Esophagus muscularis mucosa (tissue), 4 donors: Measurements from ENCODE around the gene BCR. TPM values are rescaled to one million over a fixed set of nuclear protein-coding genes. Genes with fewer than 3 reads are reported as not detected.

Source experiments
- DNase-seq: peaks from one replicate; pipeline ENCODE4 v3.0.0-alpha.2; 2017; ENCODE audit errors: extremely low spot score
- H3K27ac ChIP-seq, 4 donors: fragments of 200-600 bp; sonication (generic); replicated peaks in 1 of 4; 1 replicate in 3 of 4; 2 replicates in 1 of 4; pipeline ENCODE4 v1.5.1; 2016 to 2019; ENCODE audit warnings: mild to moderate bottlenecking in 1 of 4
- H3K27me3 ChIP-seq, 4 donors: fragments of 200-600 bp; sonication (generic); one replicate each; pipeline versions ENCODE4 v1.5.1 to v1.6.0; 2016 to 2019
- H3K36me3 ChIP-seq, 4 donors: fragments of 200-600 bp; sonication (generic); one replicate each; pipeline ENCODE4 v1.5.1; 2016 to 2019
- H3K4me1 ChIP-seq, 4 donors: fragments of 200-600 bp; sonication (generic); one replicate each; pipeline ENCODE4 v1.5.1; 2016 to 2019
- H3K4me3 ChIP-seq, 4 donors: fragments of 200-600 bp; sonication (generic); 1 replicate in 2 of 4; 2 replicates in 2 of 4; pipeline ENCODE4 v1.5.1; 2016 to 2019; ENCODE audit warnings: mild to moderate bottlenecking in 4 of 4, moderate library complexity in 1 of 4
- H3K9me3 ChIP-seq, 4 donors: fragments of 200-600 bp; sonication (generic); 1 replicate in 3 of 4; 2 replicates in 1 of 4; pipeline ENCODE4 v1.5.1; 2016 to 2019
- CTCF ChIP-seq, 3 experiments: fragments of 200-600 bp in 2 of 3; fragments of 450-650 bp in 1 of 3; sonication (generic) in 2 of 3; IDR thresholded peaks; one replicate each; pipeline ENCODE4 v1.5.1; 2017 to 2019; ENCODE audit warnings: antibody characterized with exemption in 3 of 3, mild to moderate bottlenecking in 2 of 3, moderate library complexity in 1 of 3
- EP300 ChIP-seq: sonication (generic); formaldehyde crosslinking; IDR thresholded peaks from one replicate; pipeline ENCODE4 v1.6.1; 2017; ENCODE audit warnings: antibody characterized with exemption
- POLR2A ChIP-seq: fragments of 450-650 bp; IDR thresholded peaks from one replicate; pipeline ENCODE4 v1.6.1; 2017; ENCODE audit warnings: antibody characterized with exemption, moderate library complexity, mild to moderate bottlenecking, low read depth
- POLR2AphosphoS5 ChIP-seq, 2 donors: sonication (generic); formaldehyde crosslinking; IDR thresholded peaks; one replicate each; pipeline ENCODE4 v1.6.1; 2017; ENCODE audit warnings: antibody characterized with exemption in 2 of 2
- WGBS: methylation state at CpG from one replicate; pipeline ENCODE4 v1.1.5; 2018; 5-methylcytosine and 5-hydroxymethylcytosine counted together
- intact Hi-C: fragments of 100-400 bp; cut with DNase I; formaldehyde crosslinking; loops from one replicate; pipeline ENCODE4 v1.15.1; 2023
- total RNA-seq, 4 donors: library from RNA; depleted of rRNA; stranded (reverse); fragments of >200 nt; gene quantifications; one replicate each; pipeline versions ENCODE4 v1.1.0 to v1.2.1, GENCODE V29; 2016

The BCR gene
- total RNA-seq, 4 donors from 2014 or later, result 35.7 to 58.5 (median 48.0) TPM

- TF ChIP-seq POLR2AphosphoS5 (IDR thresholded peaks at IDR 0.05) (peak in 1 of 2 donors; percentile 21), EP300 (no peak)
- intact Hi-C loops, result no loop called here
- Histone ChIP-seq H3K36me3 (no peaks in the 10 kb centered on the region), H3K4me3 (no peak overlapping the region), H3K27me3 (no peaks in the 10 kb centered on the region), H3K4me1 (peaks cover 81 to 96% (median 86%) of the 10 kb centered on the region in 4 donors), H3K9me3 (no peaks in the 10 kb centered on the region), H3K27ac (peak overlapping the region; percentile 10 to 61 (median 34))
- WGBS, result 77% methylated on average over 12 of the region's 12 CpGs
- no peak for DNase-seq
Observed at GRCh38 chr22:23215294-23216241, 35.3 kb downstream of the BCR start.

- DNase-seq, result no peak
- H3K4me3 ChIP-seq, result no peak overlapping the region
- no peaks in the 10 kb centered on the region for H3K27me3 ChIP-seq
- H3K27ac ChIP-seq, result peak overlapping the region; percentile 10 to 61 (median 34)
- intact Hi-C loops, result no loop called here
- H3K36me3 ChIP-seq, result no peaks in the 10 kb centered on the region
- WGBS, result 78% methylated on average over 16 of the region's 16 CpGs
- H3K4me1 ChIP-seq, result peaks cover 91 to 98% (median 94%) of the 10 kb centered on the region in 4 donors
- no peak for TF ChIP-seq POLR2AphosphoS5 (IDR thresholded peaks at IDR 0.05)
- TF ChIP-seq EP300, result no peak
- no peak for TF ChIP-seq POLR2A
- H3K9me3 ChIP-seq, result no peaks in the 10 kb centered on the region
Observed at GRCh38 chr22:23216461-23217170, 36.3 kb downstream of the BCR start.

GRCh38 chr22:23217171-23218052 lies 37.1 kb downstream of the BCR start:
- Histone ChIP-seq H3K4me3 (no peak overlapping the region), H3K27ac (peak overlapping the region; percentile 16 to 61 (median 46)), H3K4me1 (peaks cover 88 to 98% (median 93%) of the 10 kb centered on the region in 4 donors), H3K9me3 (no peaks in the 10 kb centered on the region), H3K36me3 (no peaks in the 10 kb centered on the region), H3K27me3 (no peaks in the 10 kb centered on the region)
- 81% methylated on average over 15 of the region's 16 CpGs for WGBS
- intact Hi-C loops, result no loop called here
- DNase-seq, result no peak
- TF ChIP-seq CTCF (IDR thresholded peaks at IDR 0.05) (no peak), EP300 (no peak), POLR2AphosphoS5 (IDR thresholded peaks at IDR 0.05) (peak in 1 of 2 donors; percentile 6), POLR2A (no peak)

GRCh38 chr22:23218053-23218866 lies 38.0 kb downstream of the BCR start:
- Histone ChIP-seq H3K4me3 (no peak overlapping the region), H3K36me3 (no peaks in the 10 kb centered on the region), H3K9me3 (no peaks in the 10 kb centered on the region), H3K4me1 (peaks cover 88 to 98% (median 93%) of the 10 kb centered on the region in 4 donors), H3K27me3 (no peaks in the 10 kb centered on the region), H3K27ac (peak overlapping the region; percentile 16 to 58 (median 44))
- intact Hi-C loops, result no loop called here
- 72% methylated on average over 5 of the region's 12 CpGs for WGBS
- no peak for DNase-seq
- TF ChIP-seq POLR2AphosphoS5 (IDR thresholded peaks at IDR 0.05), result no peak

- Histone ChIP-seq H3K4me1 (peaks cover 88 to 98% (median 93%) of the 10 kb centered on the region in 4 donors), H3K27ac (peak overlapping the region; percentile 16 to 58 (median 44)), H3K4me3 (no peak overlapping the region), H3K9me3 (no peaks in the 10 kb centered on the region), H3K36me3 (no peaks in the 10 kb centered on the region), H3K27me3 (no peaks in the 10 kb centered on the region)
- DNase-seq, result no peak
- TF ChIP-seq EP300 (no peak), POLR2A (no peak)
- 45% methylated on average over 10 of the region's 11 CpGs for WGBS
- intact Hi-C loops, result no loop called here
Observed at GRCh38 chr22:23218867-23219251, 38.5 kb downstream of the BCR start.

- intact Hi-C loops, result no loop called here
- no peak for TF ChIP-seq CTCF (IDR thresholded peaks at IDR 0.05)
- no peak for TF ChIP-seq POLR2AphosphoS5 (IDR thresholded peaks at IDR 0.05)
- no peak for TF ChIP-seq POLR2A
- no peak for TF ChIP-seq EP300
- H3K27ac ChIP-seq, result peak overlapping the region in 3 of 4 donors; percentile 16 to 58 (median 24)
- no peak for DNase-seq
- 89% methylated on average over 10 of the region's 10 CpGs for WGBS
- no peaks in the 10 kb centered on the region for H3K36me3 ChIP-seq
- H3K4me1 ChIP-seq, result peaks cover 89 to 99% (median 94%) of the 10 kb centered on the region in 4 donors
- H3K27me3 ChIP-seq, result no peaks in the 10 kb centered on the region
- H3K9me3 ChIP-seq, result no peaks in the 10 kb centered on the region
- H3K4me3 ChIP-seq, result no peak overlapping the region
Observed at GRCh38 chr22:23219317-23219716, 39.0 kb downstream of the BCR start.
